Activated CD4-positive, alpha-beta T cell treated with anti-CD3 and anti-CD28 coated beads, Interleukin-10, Interleukin-2, amounts not matched to agents 100 ng/mL and 50 ng/mL, durations not matched to agents 16 hours and 8 hours (primary cell): ENCODE data around the gene SEPTIN8.

ENCODE experiments used
- DNase-seq: peaks from one replicate; pipeline ENCODE4 v3.0.0-alpha.2; 2020

SEPTIN8 gene

DNA sequence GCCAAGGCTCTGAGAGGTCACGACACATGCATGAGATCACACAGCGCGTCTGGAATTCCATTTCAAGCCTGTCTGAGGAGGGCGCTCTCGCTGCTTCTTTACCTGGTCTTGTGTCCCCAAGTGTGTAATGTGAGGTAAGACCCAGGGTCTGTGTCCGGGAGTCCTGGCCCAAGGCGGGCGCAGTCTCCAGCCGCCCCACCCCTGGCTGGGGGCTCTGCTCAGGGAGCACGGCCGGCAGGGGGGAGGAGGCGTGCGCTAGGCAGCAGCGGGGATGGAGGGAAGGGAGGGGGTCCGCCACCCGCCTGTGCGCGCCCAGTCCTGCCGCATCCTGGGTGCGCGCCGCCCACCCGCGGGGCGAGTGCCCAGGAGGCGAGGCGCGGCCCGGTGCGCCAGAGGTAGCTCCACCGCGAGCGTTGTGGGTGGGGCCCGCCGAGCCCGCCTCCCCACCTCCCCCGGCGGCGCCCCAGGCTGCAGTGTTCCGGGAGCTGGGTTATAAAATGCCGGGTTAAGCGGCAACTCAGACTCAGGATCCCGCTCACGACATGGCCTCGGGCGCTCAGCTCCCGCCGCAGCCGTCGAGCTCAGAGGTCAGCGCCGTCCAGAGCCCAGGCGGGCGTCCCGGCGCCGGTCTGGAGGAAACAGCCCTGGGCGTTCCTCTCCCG lies 30.0 kb downstream of the SEPTIN8 start, which contains the start of gene CCNI2:
CCNI2 (plus strand) TSS at position 473 of the 662 bp plus-strand sequence; CDS start at position 543, 70 bp downstream.
- DNase-seq: peak; percentile 57

DNA sequence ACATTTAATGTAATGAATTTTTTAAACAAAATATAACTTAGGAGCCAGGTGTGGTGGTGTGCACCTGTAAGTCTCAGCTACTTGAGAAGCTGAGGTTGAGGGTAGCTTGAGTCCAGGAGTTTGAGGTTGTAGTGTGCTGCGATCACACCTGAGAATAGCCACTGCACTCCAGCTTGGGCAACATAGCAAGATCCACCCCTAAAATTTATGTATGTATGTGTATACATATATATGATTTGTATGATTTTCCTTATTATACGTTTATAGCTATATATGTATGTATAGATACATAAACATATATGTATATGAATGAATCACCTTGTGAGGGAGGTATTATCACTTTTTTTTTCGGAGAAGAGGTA lies 30.5 kb downstream of the SEPTIN8 start:
- DNase-seq: no peak

DNA sequence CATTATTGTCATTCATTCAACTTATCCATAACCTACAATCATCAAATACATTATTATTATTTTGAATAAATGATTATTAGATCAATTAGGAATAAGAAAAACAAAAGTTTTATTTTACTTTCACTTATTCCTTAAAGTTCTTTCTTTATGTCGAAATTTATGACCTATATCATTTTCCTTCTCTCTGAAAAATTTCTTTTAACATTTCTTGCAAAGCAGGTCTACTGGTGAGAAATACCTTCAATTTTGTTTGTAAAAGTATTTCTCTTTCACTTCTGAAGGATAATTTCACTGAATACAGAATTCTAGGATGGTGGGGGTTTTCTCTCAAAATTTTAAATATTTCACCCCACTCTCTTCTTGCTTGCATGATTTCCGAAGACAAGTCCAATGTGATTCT lies 32.4 kb downstream of the SEPTIN8 start:
- no peak for DNase-seq

DNA sequence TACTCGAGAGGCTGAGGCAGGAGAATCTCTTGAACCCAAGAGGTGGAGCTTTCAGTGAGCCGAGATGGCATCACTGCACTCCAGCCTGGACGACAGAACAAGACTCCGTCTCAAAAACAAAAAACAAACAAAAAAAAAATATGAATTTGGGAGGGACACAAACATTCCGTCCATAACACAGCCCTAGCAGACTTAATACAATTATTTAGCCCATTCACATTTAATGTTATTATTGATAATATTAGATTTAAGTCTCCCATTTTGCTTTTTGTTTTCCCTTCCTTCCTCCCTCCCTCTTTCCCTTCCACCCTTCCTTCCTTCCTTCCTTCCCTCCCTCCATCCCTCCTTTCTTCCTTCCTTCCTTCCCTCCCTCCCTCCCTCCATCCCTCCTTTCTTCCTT lies 34.4 kb downstream of the SEPTIN8 start:
- DNase-seq: no peak

- no peak for DNase-seq
Observed at GRCh38 chr5:132742158-132742557, 34.9 kb downstream of the SEPTIN8 start.

- no peak for DNase-seq
Observed at GRCh38 chr5:132739232-132739631, 37.8 kb downstream of the SEPTIN8 start.

GRCh38 chr5:132737982-132738681 lies 38.9 kb downstream of the SEPTIN8 start:
- DNase-seq: no peak

- DNase-seq: peak; percentile 100
Observed at GRCh38 chr5:132736853-132737833, 39.9 kb downstream of the SEPTIN8 start, which contains the start of gene KIF3A. TSS of gene KIF3A (minus strand) at chr5:132737546. CDS start at chr5:132737419, 127 bp downstream.

DNA sequence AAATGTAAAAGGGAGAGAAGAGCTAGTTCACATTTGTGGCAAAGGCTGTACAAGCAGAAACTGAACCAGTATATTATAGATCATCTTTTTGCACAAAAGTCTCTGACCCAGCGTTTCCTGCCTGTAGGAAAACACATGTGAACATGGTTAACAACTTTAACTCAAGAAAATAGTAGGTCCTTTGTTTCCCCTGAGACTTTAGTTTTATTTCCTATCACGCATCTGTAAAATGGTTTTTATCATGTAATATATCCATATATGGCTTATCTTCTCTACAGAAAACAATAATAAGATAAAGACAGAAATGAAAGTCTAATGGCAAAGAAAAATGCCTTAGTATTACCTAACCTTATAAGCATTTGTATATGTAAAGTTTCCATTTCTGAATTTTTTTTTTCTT lies 42.4 kb downstream of the SEPTIN8 start:
- DNase-seq: no peak

DNA sequence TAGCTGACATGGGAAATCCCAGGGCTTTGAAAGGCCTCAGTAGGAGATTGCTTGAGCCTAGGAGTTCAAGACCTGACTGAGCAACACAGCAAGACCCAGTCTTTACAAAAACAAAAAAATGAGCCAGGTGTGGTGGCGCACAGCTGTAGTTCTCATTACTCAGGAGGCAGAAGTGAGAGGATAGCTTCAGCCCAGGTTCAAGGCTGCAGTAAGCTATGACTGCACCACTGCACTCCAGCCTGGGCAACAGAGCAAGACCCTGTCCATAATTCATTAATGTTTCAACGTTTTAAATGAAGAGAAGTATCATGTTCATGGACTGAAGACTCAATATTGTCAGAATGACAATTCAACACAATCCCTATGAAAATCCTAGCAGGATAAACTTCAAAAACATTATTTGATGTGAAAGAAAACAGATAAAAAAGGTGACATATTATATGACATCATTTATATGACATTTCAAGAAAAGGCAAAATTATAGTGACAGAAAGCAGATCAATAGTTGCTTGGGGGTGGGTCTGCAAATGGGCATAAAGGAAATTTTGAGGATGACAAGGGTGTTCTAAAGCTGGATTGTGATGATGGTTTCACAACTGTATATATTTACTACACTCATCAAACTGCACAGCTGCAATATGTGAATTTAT lies 43.4 kb downstream of the SEPTIN8 start:
- DNase-seq: no peak

DNA sequence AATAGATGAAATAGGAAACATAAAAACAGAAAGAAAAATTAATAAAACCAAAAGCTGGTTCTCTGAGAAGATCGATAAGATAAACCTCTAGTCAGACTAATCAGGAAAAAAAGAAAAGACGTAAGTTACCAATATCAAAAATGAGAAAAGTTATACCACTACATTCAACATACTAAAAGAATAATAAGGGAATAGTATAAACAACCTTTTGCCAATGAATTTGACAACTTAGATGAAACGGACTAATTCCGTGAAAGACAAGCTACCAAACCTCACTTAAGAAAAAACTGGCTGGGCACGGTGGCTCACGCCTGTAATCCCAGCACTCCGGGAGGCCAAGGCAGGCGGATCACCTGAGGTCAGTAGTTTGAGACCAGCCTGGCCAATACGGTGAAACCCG lies 47.1 kb downstream of the SEPTIN8 start:
- DNase-seq: no peak

DNA sequence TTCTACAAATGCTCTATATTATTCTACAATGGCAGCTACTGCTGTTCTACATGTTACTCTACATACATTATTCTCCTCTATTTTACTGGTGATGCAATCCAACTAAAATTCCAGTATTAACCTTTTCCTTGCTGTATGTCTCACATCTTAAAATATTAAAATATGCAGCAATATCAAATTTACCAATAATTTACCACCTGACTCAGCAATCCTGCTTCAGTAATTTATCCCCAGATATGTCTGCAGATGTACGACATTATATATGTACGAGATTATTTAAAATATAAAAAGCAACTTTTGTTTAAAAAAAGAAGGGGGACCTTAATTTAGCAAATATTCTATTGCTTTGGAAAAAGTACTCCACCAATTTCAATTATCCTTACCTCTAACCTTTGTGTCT lies 51.3 kb downstream of the SEPTIN8 start:
- DNase-seq: no peak

- no peak for DNase-seq
Observed at GRCh38 chr5:132718544-132719312, 58.3 kb downstream of the SEPTIN8 start.

GRCh38 chr5:132714456-132715307 lies 62.4 kb downstream of the SEPTIN8 start:
- peak; percentile 83 for DNase-seq

- no peak for DNase-seq
Observed at GRCh38 chr5:132708645-132709044, 68.4 kb downstream of the SEPTIN8 start.

- DNase-seq: no peak
Observed at GRCh38 chr5:132704875-132705274, 72.2 kb downstream of the SEPTIN8 start.
